ENCODE data around the gene FMN1. TPM values are rescaled to one million over a fixed set of nuclear protein-coding genes. Genes with fewer than 3 reads are reported as not detected.

The FMN1 gene
- total and polyA plus RNA-seq, 2 of the 8 experiments (the other 6 are each of a cell fraction or from before 2014, with no cell fraction given), result 0.27 to 3.7 TPM

DNA sequence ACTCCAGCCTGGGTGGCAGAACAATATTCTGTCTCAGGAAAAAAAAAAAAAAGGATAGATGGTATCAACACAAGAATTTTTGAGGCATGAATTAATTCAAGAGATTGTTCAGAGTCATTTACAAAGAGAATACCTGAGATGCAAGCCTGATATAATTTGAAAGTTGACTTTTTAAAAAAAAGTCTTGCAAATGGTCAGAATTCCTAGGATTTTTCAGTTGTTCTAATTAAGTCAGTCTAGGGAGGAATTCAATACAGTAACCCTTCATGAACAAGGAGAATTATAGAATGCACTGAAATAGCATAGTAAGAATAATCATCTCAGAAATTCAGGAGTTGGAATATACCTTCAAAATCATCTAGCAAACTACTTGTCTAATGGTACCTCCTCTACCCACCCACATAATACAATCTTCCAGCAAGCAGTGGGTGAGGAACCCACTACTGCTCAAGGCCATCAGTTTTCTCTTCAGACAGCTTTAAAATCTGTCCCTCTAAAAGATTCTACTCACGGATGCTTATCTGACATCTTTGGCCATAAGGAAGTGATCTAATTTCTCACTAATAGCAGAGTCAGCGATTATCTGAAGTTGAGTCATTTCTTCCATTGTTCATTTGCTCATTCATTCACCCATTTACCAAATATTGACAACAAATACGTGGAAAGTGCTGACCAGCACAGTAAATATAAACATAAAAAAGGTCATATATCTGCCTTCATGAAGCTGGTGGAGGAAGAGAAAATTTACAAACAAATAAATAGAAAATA lies 317.1 kb downstream of the FMN1 start:
- Histone ChIP-seq H3K9me3 (ENCODE audit: insufficient read depth in 2 of 2, low read depth in 1 of 2, low read length in 1 of 2) (no peaks in the 10 kb centered on the region), H4K20me1 (replicated peaks in 1 of 2; ENCODE audit: control insufficient read depth in 1 of 2, insufficient read depth in 2 of 2, low read length in 2 of 2) (no peaks in the 10 kb centered on the region), H3K4me3 (ENCODE audit: extremely low read depth in 1 of 4, insufficient read depth in 2 of 4, low read depth in 3 of 4, low read length in 4 of 4) (no peak overlapping the region), H3K79me1 (ENCODE audit: low read depth, low read length) (no peaks in the 10 kb centered on the region), H2BK120ac (replicated peaks; ENCODE audit: low read depth, low read length) (no peak overlapping the region), H3K4me2 (ENCODE audit: insufficient read depth in 1 of 2, low read depth in 2 of 2, low read length in 2 of 2) (no peak overlapping the region), H3K18ac (ENCODE audit: extremely low read depth, low read length) (no peak overlapping the region), H4K5ac (ENCODE audit: insufficient read length, low read depth, low read length) (no peak overlapping the region), H3K14ac (ENCODE audit: insufficient read length) (no peak overlapping the region), H3K27ac (ENCODE audit: low read depth, low read length) (no peak overlapping the region), H3K9ac (replicated peaks in 1 of 4; ENCODE audit: extremely low read depth in 1 of 4, low read depth in 3 of 4, low read length in 3 of 4) (no peak overlapping the region), H4K8ac (ENCODE audit: extremely low read depth, insufficient read depth, low read length) (no peak overlapping the region), H3K56ac (replicated peaks; ENCODE audit: insufficient read length, low read depth, low read length) (no peak overlapping the region), H2BK15ac (ENCODE audit: low read length) (no peak overlapping the region), H2BK20ac (ENCODE audit: low read length) (no peak overlapping the region), H4K91ac (replicated peaks; ENCODE audit: insufficient read length, low read length) (no peak overlapping the region), H3K27me3 (replicated peaks in 1 of 4; ENCODE audit: control insufficient read depth in 3 of 4, extremely low read depth in 1 of 4, insufficient read depth in 3 of 4, low read length in 3 of 4) (no peaks in the 10 kb centered on the region), H3K23ac (ENCODE audit: insufficient read length) (no peak overlapping the region), H3K79me2 (ENCODE audit: control insufficient read depth in 1 of 2, insufficient read depth in 2 of 2, low read length in 2 of 2) (no peaks in the 10 kb centered on the region), H2BK12ac (ENCODE audit: low read depth, low read length) (no peak overlapping the region), H3K36me3 (ENCODE audit: control insufficient read depth in 2 of 4, insufficient read depth in 4 of 4, low read length in 3 of 4) (no peaks in the 10 kb centered on the region), H2AK5ac (ENCODE audit: low read depth, low read length) (no peak overlapping the region), H2BK5ac (ENCODE audit: low read depth, low read length) (no peak overlapping the region), H3K4me1 (replicated peaks in 1 of 4; ENCODE audit: control insufficient read depth in 3 of 4, insufficient read depth in 4 of 4, low read length in 3 of 4) (no peaks in the 10 kb centered on the region), H2AFZ (ENCODE audit: low read length) (no peak overlapping the region), H3K23me2 (ENCODE audit: low read depth, low read length) (no peaks in the 10 kb centered on the region; the same call in 1 of the 2 replicates), H3K4ac (replicated peaks; ENCODE audit: insufficient read length, low read depth, low read length) (no peak overlapping the region)
- CTCF ChIA-PET (ENCODE audit: partially characterized antibody), result interaction anchor here (1.0 to 1.8 kb wide), 3 partner anchors 59 to 117 kb away, joined by 4 to 5 read pairs (median 5); no protein-coding TSS in a partner anchor
- FAIRE-seq (no peak), DNase-seq (ENCODE audit: low read depth in 1 of 2, low spot score in 2 of 2) (no peak)
- 86% methylated on average over 3 of the region's 3 CpGs; no CpG with 5 or more reads in 1 of the 2 experiments for WGBS, 2 experiments (ENCODE audit: extremely low coverage in 1 of 2, insufficient coverage in 1 of 2, insufficient read length in 1 of 2, insufficient replicate concordance in 2 of 2, low coverage in 1 of 2, low lambda C conversion rate in 2 of 2, missing lambda C conversion rate in 1 of 2)
- POLR2A ChIA-PET (ENCODE audit: partially characterized antibody), result no interaction called here
- no peak for TF ChIP-seq POU5F1 (IDR thresholded peaks at IDR 0.05; ENCODE audit: low read depth, low read length)
- no peak for TF ChIP-seq TAF1 (IDR thresholded peaks at IDR 0.05; ENCODE audit: low read depth, low read length)
- TF ChIP-seq CHD1 (IDR thresholded peaks at IDR 0.05; ENCODE audit: low read depth, low read length), result no peak
- TF ChIP-seq GABPA (IDR thresholded peaks at IDR 0.05; ENCODE audit: borderline replicate concordance, insufficient read depth, low read length), result no peak
- TF ChIP-seq CBX8 (IDR thresholded peaks at IDR 0.05; ENCODE audit: borderline replicate concordance, low read depth, low read length), result no peak
- no peak for TF ChIP-seq GTF2F1 (IDR thresholded peaks at IDR 0.05; ENCODE audit: borderline replicate concordance, low read depth, low read length)
- TF ChIP-seq POLR2A (IDR thresholded peaks at IDR 0.05; ENCODE audit: control extremely low read depth in 1 of 2, low read depth in 2 of 2, low read length in 2 of 2), result no peak
